Activated T-cell treated with anti-CD3 and anti-CD28 coated beads, Interleukin-2, amount 50 U/mL, for 48 hours (primary cell): ENCODE results near the gene SWT1.
A peak's percentile ranks its signal among the peaks of the same experiment; 100 is the strongest.
"Not testable (repeated sequence)": the region's sequence is repeated elsewhere in the genome, so short reads cannot be mapped to it uniquely, and the experiment has no call there.

Source experiments
- DNase-seq, 2 experiments: peaks; one replicate each; pipeline ENCODE4 v3.0.0-alpha.2; 2020

SWT1 gene

GRCh38 chr1:185293967-185294542 is 137.1 kb downstream of the SWT1 start:
- DNase-seq, result no peak

GRCh38 chr1:185295091-185295490 is 138.1 kb downstream of the SWT1 start:
- no peak for DNase-seq

- DNase-seq, result no peak
Observed at GRCh38 chr1:185297982-185298381, 141.0 kb downstream of the SWT1 start.

- no peak for DNase-seq
Observed at GRCh38 chr1:185300152-185300551, 143.2 kb downstream of the SWT1 start.

GRCh38 chr1:185305419-185305818 is 148.5 kb downstream of the SWT1 start:
- no peak for DNase-seq

GRCh38 chr1:185308126-185308525 is 151.2 kb downstream of the SWT1 start:
- no peak for DNase-seq

GRCh38 chr1:185309566-185309965 is 152.6 kb downstream of the SWT1 start:
- no peak for DNase-seq

GRCh38 chr1:185311589-185312225 is 154.7 kb downstream of the SWT1 start:
- DNase-seq, result no peak

- DNase-seq, result no peak
Observed at GRCh38 chr1:185312361-185313138, 155.6 kb downstream of the SWT1 start.

GRCh38 chr1:185314411-185314810 is 157.4 kb downstream of the SWT1 start:
- DNase-seq, result no peak

GRCh38 chr1:185315445-185316071 is 158.6 kb downstream of the SWT1 start:
- no peak for DNase-seq

- peak; percentile 94 for DNase-seq
Observed at GRCh38 chr1:185316163-185317033, 159.4 kb downstream of the SWT1 start.

GRCh38 chr1:185317034-185317885 is 160.3 kb downstream of the SWT1 start, which contains the start of gene IVNS1ABP:
Gene IVNS1ABP, minus strand, starts transcription at chr1:185317243. Its CDS starts 7,750 bp downstream, at chr1:185309493.
- DNase-seq, result peak; percentile 94 to 95

GRCh38 chr1:185317886-185318310 is 160.9 kb downstream of the SWT1 start:
- DNase-seq, result peak; percentile 75 to 76

- DNase-seq, result no peak
Observed at GRCh38 chr1:185318431-185319138, 161.6 kb downstream of the SWT1 start.

GRCh38 chr1:185319139-185319475 is 162.1 kb downstream of the SWT1 start:
- DNase-seq, result no peak

- DNase-seq, result not testable (repeated sequence)
Observed at GRCh38 chr1:185321104-185321503, 164.1 kb downstream of the SWT1 start.

GRCh38 chr1:185321653-185322221 is 164.8 kb downstream of the SWT1 start:
- not testable (repeated sequence) for DNase-seq

- DNase-seq, result no peak
Observed at GRCh38 chr1:185322636-185323035, 165.7 kb downstream of the SWT1 start.

GRCh38 chr1:185324118-185324517 is 167.2 kb downstream of the SWT1 start:
- DNase-seq, result no peak
